ENCODE data around the gene KCNMB4.
"Not testable (repeated sequence)": the region's sequence is repeated elsewhere in the genome, so short reads cannot be mapped to it uniquely, and the experiment has no call there.

Gene KCNMB4

GRCh38 chr12:70367258-70368141 lies 1.4 kb downstream of the KCNMB4 start:
- no peak for DNase-seq (ENCODE audit: low read depth in 4 of 4, low spot score in 1 of 4)

- DNase-seq (ENCODE audit: low read depth in 4 of 4, low spot score in 1 of 4), result no peak
Observed at GRCh38 chr12:70372881-70373280, 6.8 kb downstream of the KCNMB4 start.

GRCh38 chr12:70379846-70380245 lies 13.8 kb downstream of the KCNMB4 start:
- DNase-seq (ENCODE audit: low read depth in 4 of 4, low spot score in 1 of 4), result no peak

- DNase-seq (ENCODE audit: low read depth in 4 of 4, low spot score in 1 of 4), result no peak
Observed at GRCh38 chr12:70383484-70383883, 17.4 kb downstream of the KCNMB4 start.

GRCh38 chr12:70383886-70384285 lies 17.8 kb downstream of the KCNMB4 start:
- DNase-seq (ENCODE audit: low read depth in 4 of 4, low spot score in 1 of 4), result no peak

GRCh38 chr12:70386771-70387170 lies 20.7 kb downstream of the KCNMB4 start:
- no peak for DNase-seq (ENCODE audit: low read depth in 4 of 4, low spot score in 1 of 4)

GRCh38 chr12:70389678-70390077 lies 23.6 kb downstream of the KCNMB4 start:
- no peak for DNase-seq (ENCODE audit: low read depth in 4 of 4, low spot score in 1 of 4)

GRCh38 chr12:70392631-70393030 lies 26.5 kb downstream of the KCNMB4 start:
- not testable (repeated sequence) for DNase-seq (ENCODE audit: low read depth in 4 of 4, low spot score in 1 of 4)

GRCh38 chr12:70393787-70394499 lies 27.9 kb downstream of the KCNMB4 start:
- no peak for DNase-seq (ENCODE audit: low read depth in 4 of 4, low spot score in 1 of 4)

GRCh38 chr12:70398002-70398401 lies 31.9 kb downstream of the KCNMB4 start:
- no peak for DNase-seq (ENCODE audit: low read depth in 4 of 4, low spot score in 1 of 4)

GRCh38 chr12:70398862-70399261 lies 32.8 kb downstream of the KCNMB4 start:
- DNase-seq (ENCODE audit: low read depth in 4 of 4, low spot score in 1 of 4), result no peak

- DNase-seq (ENCODE audit: low read depth in 4 of 4, low spot score in 1 of 4), result no peak
Observed at GRCh38 chr12:70399311-70399710, 33.2 kb downstream of the KCNMB4 start.

- no peak for DNase-seq (ENCODE audit: low read depth in 4 of 4, low spot score in 1 of 4)
Observed at GRCh38 chr12:70400124-70400523, 34.0 kb downstream of the KCNMB4 start.

- no peak for DNase-seq (ENCODE audit: low read depth in 4 of 4, low spot score in 1 of 4)
Observed at GRCh38 chr12:70402597-70402996, 36.5 kb downstream of the KCNMB4 start.

GRCh38 chr12:70403826-70404225 lies 37.7 kb downstream of the KCNMB4 start:
- no peak for DNase-seq (ENCODE audit: low read depth in 4 of 4, low spot score in 1 of 4)

GRCh38 chr12:70408004-70408790 lies 42.1 kb downstream of the KCNMB4 start:
- DNase-seq (ENCODE audit: low read depth in 4 of 4, low spot score in 1 of 4), result no peak

- no peak for DNase-seq (ENCODE audit: low read depth in 4 of 4, low spot score in 1 of 4)
Observed at GRCh38 chr12:70415987-70416386, 49.9 kb downstream of the KCNMB4 start.

GRCh38 chr12:70417121-70417520 lies 51.0 kb downstream of the KCNMB4 start:
- DNase-seq (ENCODE audit: low read depth in 4 of 4, low spot score in 1 of 4), result no peak

GRCh38 chr12:70418101-70418500 lies 52.0 kb downstream of the KCNMB4 start:
- no peak for DNase-seq (ENCODE audit: low read depth in 4 of 4, low spot score in 1 of 4)

GRCh38 chr12:70422631-70423030 lies 56.5 kb downstream of the KCNMB4 start:
- no peak for DNase-seq (ENCODE audit: low read depth in 4 of 4, low spot score in 1 of 4)

- no peak for DNase-seq (ENCODE audit: low read depth in 4 of 4, low spot score in 1 of 4)
Observed at GRCh38 chr12:70426620-70427019, 60.5 kb downstream of the KCNMB4 start.

GRCh38 chr12:70427611-70428010 lies 61.5 kb downstream of the KCNMB4 start:
- no peak for DNase-seq (ENCODE audit: low read depth in 4 of 4, low spot score in 1 of 4)
